MM.1S (cell line): ENCODE results near the gene PRSS56.

Source experiments
- DNase-seq: peaks from one replicate; pipeline ENCODE4 v3.0.0-alpha.2; 2015
- H2AFZ ChIP-seq: fragments of 300-600 bp; sonication (generic); 2 replicates; pipeline ENCODE4 v1.6.0; 2016; ENCODE audit warnings: antibody characterized with exemption, low read length
- H3F3A ChIP-seq: fragments of 300-600 bp; sonication (generic); 2 replicates; pipeline ENCODE4 v1.6.1; 2016; ENCODE audit warnings: mild to moderate bottlenecking, antibody characterized with exemption, low read length, moderate library complexity, mixed read lengths; ENCODE audit not compliant: insufficient read depth
- H3K27ac ChIP-seq: fragments of 300-600 bp; sonication (generic); 2 replicates; pipeline ENCODE4 v1.5.1; 2016; ENCODE audit warnings: mild to moderate bottlenecking, low read length
- H3K27me3 ChIP-seq: fragments of 300-600 bp; sonication (generic); replicated peaks from 2 replicates; pipeline ENCODE4 v1.6.0; 2016; ENCODE audit warnings: low read length; ENCODE audit not compliant: insufficient read depth
- H3K36me3 ChIP-seq: fragments of 300-600 bp; sonication (generic); replicated peaks from 2 replicates; pipeline ENCODE4 v1.6.1; 2016; ENCODE audit warnings: mild to moderate bottlenecking, low read length, mixed read lengths; ENCODE audit not compliant: insufficient read depth
- H3K4me1 ChIP-seq: fragments of 300-600 bp; sonication (generic); 2 replicates; pipeline ENCODE4 v1.6.1; 2016; ENCODE audit warnings: low read length, mixed read lengths
- H3K4me2 ChIP-seq: fragments of 300-600 bp; sonication (generic); 2 replicates; pipeline ENCODE4 v1.6.0; 2016; ENCODE audit warnings: low read depth, low read length
- H3K4me3 ChIP-seq: fragments of 300-600 bp; sonication (generic); 2 replicates; pipeline ENCODE4 v1.5.1; 2016; ENCODE audit warnings: low read length, mixed read lengths
- H3K79me2 ChIP-seq: fragments of 300-600 bp; sonication (generic); 2 replicates; pipeline ENCODE4 v1.6.1; 2016; ENCODE audit warnings: mixed run types, low read length, mixed read lengths
- H3K9ac ChIP-seq: fragments of 300-600 bp; sonication (generic); 2 replicates; pipeline ENCODE4 v1.6.1; 2016; ENCODE audit warnings: low read length, mixed read lengths
- H3K9me2 ChIP-seq: fragments of 300-600 bp; sonication (generic); replicated peaks from 2 replicates; pipeline ENCODE4 v1.6.1; 2016; ENCODE audit warnings: mild to moderate bottlenecking, low read length, mixed read lengths; ENCODE audit not compliant: insufficient read depth
- H3K9me3 ChIP-seq: fragments of 300-600 bp; sonication (generic); replicated peaks from 2 replicates; pipeline ENCODE4 v1.6.1; 2016; ENCODE audit warnings: mild to moderate bottlenecking, low read length, mixed read lengths; ENCODE audit not compliant: insufficient read depth
- H4K20me1 ChIP-seq: fragments of 300-600 bp; sonication (generic); 2 replicates; pipeline ENCODE4 v1.6.1; 2016; ENCODE audit warnings: mild to moderate bottlenecking, low read length, moderate library complexity, mixed read lengths; ENCODE audit not compliant: insufficient read depth
- CTCF ChIP-seq: fragments of 300-600 bp; sonication (generic); IDR thresholded peaks from 2 replicates; pipeline ENCODE4 v1.5.1; 2016; ENCODE audit warnings: antibody characterized with exemption, low read length, mixed read lengths
- EZH2 ChIP-seq: fragments of 300-600 bp; sonication (generic); optimal IDR thresholded peaks from 2 replicates; pipeline ENCODE3; 2017; ENCODE audit warnings: low read depth, mild to moderate bottlenecking, antibody characterized with exemption, low read length, mixed read lengths
- EZH2phosphoT487 ChIP-seq: fragments of 300-600 bp; sonication (generic); IDR thresholded peaks from 2 replicates; pipeline ENCODE4 v1.6.1; 2018; ENCODE audit warnings: antibody characterized with exemption, low read length

Gene PRSS56

GRCh38 chr2:232491139-232491780, 28.9 kb upstream of the PRSS56 start:
- Histone ChIP-seq H3K4me1 (no peaks in the 10 kb centered on the region), H3F3A (no peaks in the 10 kb centered on the region), H3K4me3 (no peak overlapping the region), H3K9me3 (no peaks in the 10 kb centered on the region), H4K20me1 (no peaks in the 10 kb centered on the region), H3K27ac (no peak overlapping the region), H3K79me2 (no peaks in the 10 kb centered on the region), H3K36me3 (no peaks in the 10 kb centered on the region), H3K9ac (no peak overlapping the region), H3K9me2 (no peaks in the 10 kb centered on the region), H3K27me3 (peaks cover 9% of the 10 kb centered on the region), H2AFZ (no peak overlapping the region), H3K4me2 (no peak overlapping the region)
- no peak for DNase-seq
- TF ChIP-seq EZH2phosphoT487 (no peak), EZH2 (no peak), CTCF (no peak)

DNA sequence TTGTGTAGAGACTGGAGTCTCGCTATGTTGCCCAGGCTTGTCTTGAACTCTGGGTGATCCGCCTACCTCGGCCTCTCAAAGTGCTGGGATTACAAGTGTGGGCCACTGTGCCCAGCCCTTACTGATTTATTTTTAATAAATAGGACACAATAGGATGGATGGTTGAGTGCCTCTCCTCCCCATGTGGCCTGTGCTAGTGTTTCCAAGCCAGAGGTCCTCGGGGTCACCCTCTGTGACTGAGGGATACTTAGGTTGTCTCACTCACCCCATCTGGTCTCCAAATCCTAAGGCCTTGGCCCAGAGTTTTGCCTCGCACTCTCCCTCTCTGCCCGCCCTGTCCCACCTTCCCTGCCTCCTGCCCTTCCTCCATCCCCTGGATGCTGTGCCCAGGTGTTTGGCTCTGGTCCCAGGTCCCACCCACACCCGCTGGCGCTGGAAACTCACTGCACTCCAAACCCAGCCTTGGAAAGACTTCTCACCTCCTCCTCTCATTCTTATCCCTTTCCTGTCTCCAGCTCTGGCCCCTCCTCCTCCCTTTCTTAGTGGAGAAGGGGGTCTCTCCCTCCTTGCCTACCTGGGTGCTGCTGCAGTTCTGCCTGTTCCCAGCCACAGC, 27.8 kb upstream of the PRSS56 start:
- Histone ChIP-seq H3K27me3 (peaks cover 9% of the 10 kb centered on the region), H3K79me2 (no peaks in the 10 kb centered on the region), H4K20me1 (no peaks in the 10 kb centered on the region), H3F3A (no peaks in the 10 kb centered on the region), H3K36me3 (no peaks in the 10 kb centered on the region), H3K4me1 (no peaks in the 10 kb centered on the region), H3K27ac (no peak overlapping the region), H3K4me3 (no peak overlapping the region), H3K4me2 (no peak overlapping the region), H3K9me2 (no peaks in the 10 kb centered on the region), H3K9ac (no peak overlapping the region), H2AFZ (no peak overlapping the region), H3K9me3 (no peaks in the 10 kb centered on the region)
- TF ChIP-seq CTCF (no peak), EZH2phosphoT487 (no peak), EZH2 (no peak)
- no peak for DNase-seq

DNA sequence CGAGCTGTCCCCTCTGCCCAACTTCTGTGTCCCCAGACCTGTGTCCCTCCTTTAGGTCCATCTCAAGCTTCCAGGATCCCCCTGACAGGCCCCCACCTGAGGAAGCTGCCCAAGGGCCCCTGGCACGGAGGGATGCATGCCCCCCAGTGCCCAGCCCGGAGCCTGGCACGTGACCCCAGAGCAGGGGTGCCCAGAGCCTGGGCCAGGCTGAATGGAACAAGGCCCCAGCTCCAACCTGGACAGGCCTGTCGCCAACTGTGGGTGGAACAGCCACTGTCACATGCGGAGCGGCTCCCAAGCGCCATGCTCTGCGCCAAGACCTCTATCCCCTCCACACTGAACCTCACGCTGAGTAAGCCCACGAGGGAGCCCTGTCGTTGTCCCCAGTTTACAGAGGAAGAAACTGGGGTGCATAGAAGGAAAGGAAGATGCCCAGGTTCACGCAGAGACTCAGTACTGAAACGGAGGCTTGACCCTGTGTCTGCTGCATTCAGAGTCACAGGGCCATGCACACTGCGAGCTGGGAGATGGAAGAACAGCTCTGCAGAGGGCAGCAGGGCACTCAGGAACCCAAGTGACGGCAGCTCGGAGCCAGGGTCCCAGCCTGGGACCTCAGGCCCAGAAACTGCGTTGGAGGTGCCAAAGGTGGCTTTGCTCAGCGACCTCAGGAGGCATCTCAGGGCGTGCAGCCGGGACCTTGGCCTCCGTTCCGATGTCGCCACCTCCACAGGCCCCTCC, 27.1 kb upstream of the PRSS56 start:
- no peaks in the 10 kb centered on the region for H3K4me1 ChIP-seq
- no peak overlapping the region for H3K4me3 ChIP-seq
- H3K4me2 ChIP-seq: no peak overlapping the region
- H3K79me2 ChIP-seq: no peaks in the 10 kb centered on the region
- no peak for DNase-seq
- no peaks in the 10 kb centered on the region for H3K36me3 ChIP-seq
- no peaks in the 10 kb centered on the region for H4K20me1 ChIP-seq
- TF ChIP-seq EZH2: no peak
- TF ChIP-seq EZH2phosphoT487: no peak
- no peak for TF ChIP-seq CTCF
- no peaks in the 10 kb centered on the region for H3K9me3 ChIP-seq
- no peak overlapping the region for H3K9ac ChIP-seq
- H3F3A ChIP-seq: no peaks in the 10 kb centered on the region
- H2AFZ ChIP-seq: no peak overlapping the region
- H3K27ac ChIP-seq: no peak overlapping the region
- peaks cover 9% of the 10 kb centered on the region for H3K27me3 ChIP-seq
- no peaks in the 10 kb centered on the region for H3K9me2 ChIP-seq
